ENCODE measurements around the gene FARSB. TPM values are rescaled to one million over a fixed set of nuclear protein-coding genes. Genes with fewer than 3 reads are reported as not detected.

Gene FARSB
- total RNA-seq, 1 experiment from 2014 or later: 31.0 TPM

- TF ChIP-seq AFF4 (CRISPR knock-in tag; IDR thresholded peaks at IDR 0.05; ENCODE audit: borderline replicate concordance): no peak
- no peak for TF ChIP-seq ZNF317 (CRISPR knock-in tag; IDR thresholded peaks at IDR 0.05; ENCODE audit: borderline replicate concordance, low read depth)
- no peak for TF ChIP-seq HMGA2 (CRISPR knock-in tag; IDR thresholded peaks at IDR 0.05)
- no peak for TF ChIP-seq STAT6 (CRISPR knock-in tag; conservative IDR thresholded peaks at IDR 0.05; ENCODE audit: low read depth)
Measured at GRCh38 chr2:222606306-222606705, 49.6 kb downstream of the FARSB start (continued).

GRCh38 chr2:222604749-222605515 is 51.0 kb downstream of the FARSB start:
- Mint-ChIP-seq H3K4me1 (no peaks in the 10 kb centered on the region), H3K9me3 (no peaks in the 10 kb centered on the region), H3K27ac (no peak overlapping the region), H3K27me3 (ENCODE audit: low read depth) (no peaks in the 10 kb centered on the region), H3K4me3 (no peak overlapping the region), H3K36me3 (peaks cover 6% of the 10 kb centered on the region)
- ChIA-PET CTCF (interaction anchor here (0.9 kb wide), 1 partner anchor 22 kb away, joined by 3 read pairs; no protein-coding TSS in a partner anchor), POLR2A (interaction anchor here (0.7 kb wide), 2 partner anchors 19 to 579 kb away, joined by 5 to 6 read pairs; no protein-coding TSS in a partner anchor)
- no peak for DNase-seq (ENCODE audit: low spot score)
- ATAC-seq: no peak
- TF ChIP-seq ZBTB21 (CRISPR knock-in tag; IDR thresholded peaks at IDR 0.05; ENCODE audit: borderline replicate concordance) (no peak), ZNF121 (CRISPR knock-in tag; IDR thresholded peaks at IDR 0.05) (no peak), NR2C2 (CRISPR knock-in tag; IDR thresholded peaks at IDR 0.05) (no peak), MAX (CRISPR knock-in tag; IDR thresholded peaks at IDR 0.05) (no peak), NFYB (CRISPR knock-in tag; conservative IDR thresholded peaks at IDR 0.05; ENCODE audit: low read depth) (no peak), ZNF281 (CRISPR knock-in tag; IDR thresholded peaks at IDR 0.05) (no peak), PREB (CRISPR knock-in tag; IDR thresholded peaks at IDR 0.05; ENCODE audit: borderline replicate concordance) (no peak), AR (CRISPR knock-in tag; IDR thresholded peaks at IDR 0.05) (no peak), HMGXB4 (CRISPR knock-in tag; IDR thresholded peaks at IDR 0.05) (no peak), NFATC4 (CRISPR knock-in tag; IDR thresholded peaks at IDR 0.05) (no peak), FOXP1 (CRISPR knock-in tag; IDR thresholded peaks at IDR 0.05; ENCODE audit: borderline replicate concordance) (no peak), MLX (CRISPR knock-in tag; IDR thresholded peaks at IDR 0.05) (no peak)
